Suprapubic skin (tissue), 4 donors: ENCODE results near the gene TTC23. TPM values are rescaled to one million over a fixed set of nuclear protein-coding genes. Genes with fewer than 3 reads are reported as not detected.

Source experiments
- DNase-seq, 2 donors: peaks; one replicate each; pipeline ENCODE4 v3.0.0-alpha.2; 2019; ENCODE audit warnings: low spot score in 2 of 2
- H3K27ac ChIP-seq: fragments of 200-600 bp; sonication (generic); one replicate; pipeline ENCODE4 v1.5.1; 2019
- H3K27me3 ChIP-seq: fragments of 200-600 bp; sonication (generic); one replicate; pipeline ENCODE4 v1.5.1; 2019
- H3K36me3 ChIP-seq: fragments of 200-600 bp; sonication (generic); one replicate; pipeline ENCODE4 v1.5.1; 2019
- H3K4me1 ChIP-seq: fragments of 200-600 bp; sonication (generic); one replicate; pipeline ENCODE4 v1.5.1; 2019
- H3K4me3 ChIP-seq: fragments of 200-600 bp; sonication (generic); one replicate; pipeline ENCODE4 v1.5.1; 2019; ENCODE audit warnings: mild to moderate bottlenecking
- H3K9me3 ChIP-seq: fragments of 200-600 bp; sonication (generic); one replicate; pipeline ENCODE4 v1.5.1; 2019
- CTCF ChIP-seq, 2 donors: fragments of 200-600 bp in 1 of 2; fragments of 450-650 bp in 1 of 2; sonication (generic) in 1 of 2; IDR thresholded peaks; one replicate each; pipeline ENCODE4 v1.5.1; 2016 to 2019; ENCODE audit warnings: antibody characterized with exemption in 2 of 2, mild to moderate bottlenecking in 1 of 2, moderate library complexity in 1 of 2
- EP300 ChIP-seq: sonication (generic); formaldehyde crosslinking; IDR thresholded peaks from one replicate; pipeline ENCODE4 v1.6.1; 2017; ENCODE audit warnings: antibody characterized with exemption
- POLR2A ChIP-seq, 2 donors: fragments of 450-650 bp; IDR thresholded peaks; one replicate each; pipeline ENCODE4 v1.6.1; 2017; ENCODE audit warnings: antibody characterized with exemption in 2 of 2, mild to moderate bottlenecking in 2 of 2, moderate library complexity in 2 of 2
- POLR2AphosphoS5 ChIP-seq, 3 donors: sonication (generic); formaldehyde crosslinking; IDR thresholded peaks; one replicate each; pipeline ENCODE4 v1.6.1; 2017; ENCODE audit warnings: antibody characterized with exemption in 3 of 3
- WGBS: methylation state at CpG from one replicate; pipeline ENCODE4 v1.1.5; 2018; 5-methylcytosine and 5-hydroxymethylcytosine counted together
- total RNA-seq, 4 donors: library from RNA; depleted of rRNA; stranded (reverse); fragments of >200 nt; gene quantifications; one replicate each; pipeline ENCODE4 v1.1.0, GENCODE V29; 2016

The TTC23 gene
- total RNA-seq, 4 donors from 2014 or later: 14.4 to 34.6 (median 17.6) TPM

DNA sequence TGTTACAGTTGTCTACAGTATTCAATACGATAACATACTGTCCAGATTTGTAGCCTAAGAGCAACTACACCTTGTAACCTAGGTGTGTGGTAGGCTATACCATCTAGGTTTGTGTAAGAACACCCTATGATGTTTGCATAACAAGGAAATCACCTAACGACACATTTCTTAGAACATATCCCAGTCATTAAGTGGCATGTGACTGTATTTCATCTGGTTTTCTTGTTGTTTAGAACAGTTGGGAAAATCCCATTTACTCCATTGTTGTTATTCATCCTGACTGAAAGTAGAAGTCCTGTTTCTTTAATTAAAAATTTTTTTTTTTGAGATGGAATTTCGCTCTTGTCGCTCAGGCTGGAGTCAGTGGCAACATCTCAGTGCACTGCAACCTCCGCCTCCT is 33.2 kb upstream of the TTC23 start:
- Histone ChIP-seq H3K27ac (no peak overlapping the region), H3K36me3 (no peaks in the 10 kb centered on the region), H3K4me3 (no peak overlapping the region), H3K9me3 (no peaks in the 10 kb centered on the region), H3K4me1 (no peaks in the 10 kb centered on the region), H3K27me3 (no peaks in the 10 kb centered on the region)
- TF ChIP-seq EP300: no peak
- TF ChIP-seq POLR2A (IDR thresholded peaks at IDR 0.05): no peak
- no peak for TF ChIP-seq POLR2AphosphoS5 (IDR thresholded peaks at IDR 0.05)
- no peak for TF ChIP-seq CTCF (IDR thresholded peaks at IDR 0.05)
- WGBS: 93% methylated on average over 5 of the region's 5 CpGs
- no peak for DNase-seq

GRCh38 chr15:99282121-99282520 is 32.7 kb upstream of the TTC23 start:
- TF ChIP-seq EP300 (no peak), POLR2A (IDR thresholded peaks at IDR 0.05) (no peak), CTCF (IDR thresholded peaks at IDR 0.05) (no peak), POLR2AphosphoS5 (IDR thresholded peaks at IDR 0.05) (no peak)
- H3K27me3 ChIP-seq: no peaks in the 10 kb centered on the region
- no peak for DNase-seq
- no peak overlapping the region for H3K4me3 ChIP-seq
- H3K27ac ChIP-seq: no peak overlapping the region
- H3K36me3 ChIP-seq: no peaks in the 10 kb centered on the region
- H3K4me1 ChIP-seq: no peaks in the 10 kb centered on the region
- H3K9me3 ChIP-seq: no peaks in the 10 kb centered on the region

DNA sequence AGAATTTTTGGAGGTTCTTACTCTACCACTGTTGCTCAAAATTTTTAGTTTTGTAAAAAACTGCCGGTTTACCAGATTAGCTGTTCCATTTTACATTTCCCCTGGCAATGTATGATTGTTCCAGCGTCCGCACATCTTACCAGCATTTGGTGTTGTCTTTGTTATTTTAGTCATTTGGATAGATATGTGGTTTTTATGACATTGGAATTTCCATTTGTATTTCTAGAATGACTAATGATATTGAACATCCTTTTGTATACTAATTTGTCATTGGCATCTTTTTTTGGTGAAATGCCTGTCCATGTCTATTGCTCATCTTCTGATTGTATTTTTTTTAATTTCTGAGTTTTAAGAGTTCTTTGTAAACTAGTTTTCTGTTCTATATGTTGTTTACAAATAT is 30.4 kb upstream of the TTC23 start:
- Histone ChIP-seq H3K9me3 (no peaks in the 10 kb centered on the region), H3K36me3 (no peaks in the 10 kb centered on the region), H3K27me3 (no peaks in the 10 kb centered on the region), H3K4me3 (no peak overlapping the region), H3K27ac (no peak overlapping the region), H3K4me1 (no peaks in the 10 kb centered on the region)
- DNase-seq: no peak
- TF ChIP-seq EP300 (no peak), CTCF (IDR thresholded peaks at IDR 0.05) (no peak), POLR2AphosphoS5 (IDR thresholded peaks at IDR 0.05) (no peak), POLR2A (IDR thresholded peaks at IDR 0.05) (no peak)
- WGBS: 94% methylated on average over 3 of the region's 3 CpGs

GRCh38 chr15:99279290-99279689 is 29.9 kb upstream of the TTC23 start:
- H3K27me3 ChIP-seq: no peaks in the 10 kb centered on the region
- no peak for TF ChIP-seq CTCF (IDR thresholded peaks at IDR 0.05)
- TF ChIP-seq EP300: no peak
- TF ChIP-seq POLR2AphosphoS5 (IDR thresholded peaks at IDR 0.05): no peak
- no peak for TF ChIP-seq POLR2A (IDR thresholded peaks at IDR 0.05)
- DNase-seq: no peak
- no peaks in the 10 kb centered on the region for H3K9me3 ChIP-seq
- H3K4me1 ChIP-seq: no peaks in the 10 kb centered on the region
- no peaks in the 10 kb centered on the region for H3K36me3 ChIP-seq
- no peak overlapping the region for H3K27ac ChIP-seq
- H3K4me3 ChIP-seq: no peak overlapping the region
- WGBS: 75% methylated on average over 3 of the region's 3 CpGs

DNA sequence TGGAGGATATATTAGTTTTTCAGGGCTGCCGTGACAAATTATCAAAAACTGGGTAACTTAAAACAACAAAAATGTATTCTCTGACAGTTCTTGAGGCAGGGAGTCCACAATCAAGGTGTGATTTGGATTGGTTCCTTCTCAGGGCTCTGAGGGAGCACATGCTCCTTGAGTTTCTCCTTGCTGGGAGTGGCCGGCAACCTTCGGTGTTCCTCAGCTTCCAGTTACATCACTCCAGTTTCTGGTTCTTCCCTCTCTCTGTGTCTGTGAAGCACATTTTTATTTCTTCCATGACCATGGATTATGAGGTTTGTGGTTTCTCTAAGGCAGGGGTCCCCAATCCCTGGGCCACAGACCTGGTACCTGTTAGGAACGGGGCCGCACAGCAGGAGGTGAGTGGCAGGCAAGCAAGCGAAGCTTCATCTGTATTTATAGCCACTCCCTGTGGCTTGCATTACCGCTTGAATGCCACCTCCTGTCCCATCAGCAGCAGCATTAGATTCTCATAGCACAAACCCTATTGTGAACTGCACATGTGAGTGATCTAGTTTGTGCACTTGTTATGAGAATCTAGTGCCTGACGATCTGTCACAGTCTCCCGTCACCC is 26.2 kb upstream of the TTC23 start:
- DNase-seq: no peak
- no peaks in the 10 kb centered on the region for H3K9me3 ChIP-seq
- H3K4me3 ChIP-seq: no peak overlapping the region
- H3K4me1 ChIP-seq: no peaks in the 10 kb centered on the region
- H3K36me3 ChIP-seq: no peaks in the 10 kb centered on the region
- H3K27me3 ChIP-seq: no peaks in the 10 kb centered on the region
- WGBS: 85% methylated on average over 9 of the region's 9 CpGs
- no peak overlapping the region for H3K27ac ChIP-seq
- TF ChIP-seq CTCF (IDR thresholded peaks at IDR 0.05) (no peak), EP300 (no peak)
